Measurements from ENCODE around the gene PLXNA2.

Gene PLXNA2

DNA sequence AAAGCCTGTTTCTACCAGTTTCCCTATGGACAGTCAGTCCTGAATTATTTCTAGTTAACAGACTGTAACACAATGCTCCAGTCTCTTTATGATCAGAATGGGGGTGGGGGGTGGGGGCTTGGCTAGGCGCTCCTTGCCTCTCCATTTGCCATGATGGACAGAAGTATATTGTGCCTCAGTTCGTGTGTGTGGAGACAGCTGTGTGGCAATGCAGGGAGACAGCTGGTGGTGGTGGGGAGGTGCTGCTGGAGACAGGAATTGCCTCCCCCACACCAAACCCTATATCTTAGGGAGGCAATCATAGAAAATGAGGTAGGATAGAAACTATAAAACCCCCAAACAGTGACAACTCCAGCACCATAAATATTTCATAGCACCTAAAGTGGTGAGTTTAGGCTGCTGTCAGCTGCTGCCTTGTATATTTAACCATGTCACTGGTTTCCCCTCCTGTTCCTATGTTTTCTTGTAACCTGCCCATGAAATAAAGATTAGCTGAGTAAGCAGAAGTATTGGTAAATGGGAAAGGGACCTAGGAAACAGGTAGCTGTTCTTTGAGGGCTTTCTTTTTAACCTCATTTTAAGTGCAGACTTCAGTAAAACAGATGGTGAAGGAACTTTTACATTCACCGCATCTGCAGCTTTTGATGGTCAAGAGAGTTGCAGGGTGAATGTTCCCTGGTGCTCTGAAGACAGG, 3.4 kb downstream of the PLXNA2 start:
- no peak overlapping the region for H3K4me3 ChIP-seq (ENCODE audit: low read length)

DNA sequence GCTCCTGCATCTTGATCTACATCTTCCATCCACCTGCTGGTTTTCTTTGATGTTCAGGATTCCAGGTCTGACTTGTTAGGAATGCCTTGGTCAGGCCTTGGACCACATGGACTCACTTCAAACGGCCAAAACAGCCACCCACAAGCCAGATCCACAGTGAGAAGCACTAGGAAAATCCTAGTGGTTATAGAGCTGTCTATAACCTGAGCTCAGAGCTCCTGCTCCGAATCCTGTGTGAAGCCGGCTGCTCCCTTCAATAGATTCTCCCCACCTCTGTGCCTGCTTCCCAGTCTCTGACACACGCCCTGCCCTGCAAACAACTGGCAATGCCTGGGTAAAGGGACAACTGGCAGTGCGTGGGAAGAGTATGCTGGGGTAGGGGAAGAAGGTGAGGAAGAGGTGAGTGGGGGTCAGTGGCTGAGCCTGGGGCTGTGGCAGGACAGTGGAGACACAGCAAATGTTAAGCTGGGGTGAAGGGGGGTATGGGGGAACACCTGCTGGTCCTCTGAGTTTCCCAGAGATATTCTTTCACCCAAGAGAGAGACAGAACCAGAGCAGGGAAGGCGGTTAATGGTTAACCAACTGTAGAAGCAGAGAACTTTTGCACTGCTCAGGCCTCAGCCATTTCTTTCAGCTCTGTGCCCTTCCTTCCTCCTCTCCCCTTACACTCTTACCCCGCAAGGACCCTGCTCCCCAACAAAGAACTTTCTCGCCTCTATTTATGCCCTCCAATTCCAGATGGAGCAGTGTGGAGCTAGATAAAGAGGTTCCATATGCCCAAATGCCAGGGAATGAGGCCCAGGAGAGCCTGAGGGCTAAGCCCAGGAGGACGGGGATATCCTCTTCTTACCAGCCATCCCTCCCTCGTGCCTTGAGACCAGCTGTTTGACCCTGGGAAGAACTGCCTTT, 4.5 kb downstream of the PLXNA2 start:
- TF ChIP-seq ZNF274 (IDR thresholded peaks at IDR 0.05; ENCODE audit: low read depth, low read length): no peak
- no peak overlapping the region for H3K4me3 ChIP-seq (ENCODE audit: low read length)

More for the DNA sequence above, 3.4 kb downstream of the PLXNA2 start:
- TF ChIP-seq ZNF274 (IDR thresholded peaks at IDR 0.05; ENCODE audit: low read depth, low read length): no peak

DNA sequence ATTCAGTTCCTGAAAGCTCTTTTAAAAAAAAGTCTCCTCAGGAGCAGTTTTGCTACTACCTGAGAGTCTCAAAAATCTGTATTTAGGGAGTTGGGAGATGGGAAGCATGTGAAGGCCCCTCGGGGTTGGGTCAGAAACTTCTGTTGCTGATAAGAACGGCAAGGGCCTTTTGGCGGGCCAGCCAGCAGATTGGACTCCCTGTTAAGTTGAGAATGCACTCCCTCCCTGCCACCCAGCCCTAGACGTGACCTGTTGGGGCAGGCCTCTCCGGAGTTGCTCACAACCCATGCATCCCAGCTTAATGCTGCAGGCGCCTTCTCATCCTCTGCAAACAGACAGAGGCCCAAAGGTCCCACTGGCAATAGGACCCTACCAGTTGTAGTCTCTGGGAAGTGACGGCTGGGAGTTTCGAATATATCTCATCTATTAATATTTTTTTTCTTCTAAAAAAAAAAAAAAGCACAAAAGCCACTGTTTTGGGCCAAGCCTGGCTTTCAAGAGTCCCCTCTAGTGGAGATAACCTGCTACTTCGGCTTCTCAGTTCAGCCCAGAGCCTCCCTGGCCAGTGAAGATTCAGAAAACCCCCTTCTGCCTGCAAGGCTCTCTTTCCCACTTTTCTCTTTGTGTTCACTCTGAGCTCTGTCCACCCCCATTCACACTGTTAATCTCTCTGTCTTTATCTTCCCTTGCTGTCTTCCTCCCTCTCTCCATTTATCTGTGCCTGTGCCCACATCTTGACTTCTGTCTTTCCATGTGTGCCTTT, 5.3 kb downstream of the PLXNA2 start:
- no peak overlapping the region for H3K4me3 ChIP-seq (ENCODE audit: low read length)
- no peak for TF ChIP-seq ZNF274 (IDR thresholded peaks at IDR 0.05; ENCODE audit: low read depth, low read length)

DNA sequence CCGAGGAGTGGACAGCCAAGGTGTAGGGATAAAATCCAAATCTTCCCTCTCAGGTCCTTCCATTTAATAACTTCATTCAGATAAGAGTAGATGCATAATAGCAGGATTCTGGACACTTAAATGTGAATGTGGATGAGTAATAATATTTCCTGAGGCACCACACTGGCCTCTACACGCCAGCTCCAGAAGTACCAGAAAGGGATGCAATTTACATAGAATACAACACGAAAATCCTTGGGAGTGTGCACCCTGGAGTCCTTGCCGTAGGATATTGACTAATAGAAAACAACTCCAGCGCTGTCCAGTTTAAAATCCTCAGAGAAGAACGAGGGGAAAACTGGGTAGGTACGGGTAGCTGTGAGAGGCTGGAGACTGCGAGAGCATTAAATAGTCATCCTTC, 6.9 kb downstream of the PLXNA2 start:
- TF ChIP-seq ZNF274 (IDR thresholded peaks at IDR 0.05; ENCODE audit: low read depth, low read length): no peak

DNA sequence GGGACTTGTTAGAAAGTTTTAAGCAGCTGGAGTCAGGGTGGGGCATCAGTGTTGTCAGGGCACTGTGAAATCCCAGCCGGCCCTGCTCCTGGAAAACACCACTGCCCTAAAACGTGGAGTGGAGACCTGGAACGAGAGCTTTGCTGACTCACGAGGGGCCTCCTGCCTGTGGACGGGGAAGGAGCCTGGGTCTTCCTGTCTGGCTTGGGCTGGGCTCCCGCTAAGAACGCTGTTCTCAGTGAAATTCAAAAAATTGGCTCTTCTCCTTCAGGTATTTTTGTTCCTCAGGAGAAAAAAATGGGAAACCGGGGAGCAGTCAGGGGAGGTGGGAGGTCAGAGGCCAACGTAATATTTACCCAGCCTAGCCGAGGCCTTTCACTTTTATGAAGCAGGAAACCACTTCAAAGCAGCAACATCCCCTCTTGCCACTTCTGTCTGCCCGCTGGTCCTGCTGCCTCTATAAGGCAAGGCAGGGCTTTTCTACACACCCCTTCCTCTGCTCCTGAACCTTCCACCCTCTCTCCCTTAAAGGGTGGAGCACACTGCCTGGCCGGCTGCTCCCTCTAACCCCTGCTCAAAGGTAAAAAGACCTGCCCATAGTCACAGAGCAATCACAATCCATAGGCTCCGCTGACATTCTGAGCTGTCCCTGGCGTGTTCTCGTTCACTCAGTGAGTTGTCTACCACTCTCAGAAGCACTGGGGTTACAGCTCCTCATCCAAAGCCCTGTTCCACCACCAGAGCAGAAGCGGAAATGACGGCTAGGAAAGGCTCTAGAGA, 8.0 kb downstream of the PLXNA2 start:
- H3K4me3 ChIP-seq (ENCODE audit: low read length): no peak overlapping the region
- no peak for TF ChIP-seq ZNF274 (IDR thresholded peaks at IDR 0.05; ENCODE audit: low read depth, low read length)

More for the DNA sequence above, 6.9 kb downstream of the PLXNA2 start:
- H3K4me3 ChIP-seq (ENCODE audit: low read length): no peak overlapping the region

DNA sequence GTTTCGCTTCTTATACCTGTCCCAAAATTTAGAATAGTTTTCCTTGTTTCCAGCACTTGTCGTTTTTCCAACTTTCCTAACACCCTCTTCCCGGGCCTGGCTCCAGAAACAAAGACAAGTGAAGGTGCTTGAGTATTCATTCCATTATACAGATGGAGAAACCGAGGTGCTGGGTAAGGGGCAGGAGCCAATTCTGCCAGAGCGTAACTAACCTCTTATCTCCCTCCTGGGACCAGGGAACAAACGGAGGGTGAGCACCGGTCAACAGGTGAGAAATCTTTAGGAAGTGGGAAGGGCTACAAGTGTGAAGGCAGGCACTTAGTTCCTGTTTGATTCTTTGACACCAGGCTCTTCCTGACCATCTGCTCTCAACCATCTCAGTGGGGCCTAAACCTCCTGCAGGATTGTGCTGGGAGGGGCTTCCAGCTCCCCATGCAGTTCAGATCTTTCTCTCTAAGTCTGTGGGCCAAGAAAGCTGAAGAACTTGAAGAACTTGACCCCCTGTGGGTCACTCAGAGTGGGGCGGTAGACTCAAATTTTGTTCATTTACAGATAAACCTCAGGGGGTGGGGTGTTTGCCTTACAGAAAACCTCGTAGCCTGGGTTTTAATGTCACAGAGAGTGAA, 8.7 kb downstream of the PLXNA2 start:
- no peak overlapping the region for H3K4me3 ChIP-seq (ENCODE audit: low read length)
- TF ChIP-seq ZNF274 (IDR thresholded peaks at IDR 0.05; ENCODE audit: low read depth, low read length): no peak

DNA sequence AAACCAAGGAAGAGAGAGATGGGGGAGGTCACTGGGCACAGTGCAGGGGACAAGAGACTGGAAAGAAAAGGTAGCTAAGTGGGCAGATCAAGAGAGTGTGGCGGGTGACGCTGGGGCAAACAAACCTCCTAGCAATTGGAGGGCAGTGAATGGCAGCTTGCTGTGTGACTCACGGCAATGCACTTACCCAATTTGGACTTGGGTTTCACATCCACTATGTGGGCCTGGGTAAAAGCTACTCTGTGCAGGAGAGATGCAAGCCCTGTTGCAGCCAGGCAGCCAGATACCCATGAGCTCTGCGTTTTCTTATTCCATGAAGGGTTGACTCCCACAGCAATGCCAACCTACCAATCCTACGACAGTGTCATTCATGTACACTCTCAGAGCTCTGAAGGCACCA, 9.5 kb downstream of the PLXNA2 start:
- TF ChIP-seq ZNF274 (IDR thresholded peaks at IDR 0.05; ENCODE audit: low read depth, low read length): no peak
- H3K4me3 ChIP-seq (ENCODE audit: low read length): no peak overlapping the region

DNA sequence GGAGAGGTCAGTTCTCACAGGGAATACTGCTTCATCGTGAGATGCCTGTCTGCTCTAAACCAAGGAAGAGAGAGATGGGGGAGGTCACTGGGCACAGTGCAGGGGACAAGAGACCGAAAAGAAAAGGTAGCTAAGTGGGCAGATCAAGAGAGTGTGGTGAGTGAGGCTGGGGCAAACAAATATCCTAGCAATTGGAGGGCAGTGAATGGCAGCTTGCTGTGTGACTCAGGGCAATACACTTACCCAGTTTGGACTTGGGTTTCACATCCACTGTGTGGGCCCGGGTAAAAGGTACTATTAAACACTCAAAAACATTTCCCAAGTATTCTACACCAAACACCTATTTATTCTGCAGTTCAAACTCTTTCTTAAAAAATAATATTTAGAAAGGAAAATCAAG, 10.2 kb downstream of the PLXNA2 start:
- no peak for TF ChIP-seq ZNF274 (IDR thresholded peaks at IDR 0.05; ENCODE audit: low read depth, low read length)
- H3K4me3 ChIP-seq (ENCODE audit: low read length): no peak overlapping the region

DNA sequence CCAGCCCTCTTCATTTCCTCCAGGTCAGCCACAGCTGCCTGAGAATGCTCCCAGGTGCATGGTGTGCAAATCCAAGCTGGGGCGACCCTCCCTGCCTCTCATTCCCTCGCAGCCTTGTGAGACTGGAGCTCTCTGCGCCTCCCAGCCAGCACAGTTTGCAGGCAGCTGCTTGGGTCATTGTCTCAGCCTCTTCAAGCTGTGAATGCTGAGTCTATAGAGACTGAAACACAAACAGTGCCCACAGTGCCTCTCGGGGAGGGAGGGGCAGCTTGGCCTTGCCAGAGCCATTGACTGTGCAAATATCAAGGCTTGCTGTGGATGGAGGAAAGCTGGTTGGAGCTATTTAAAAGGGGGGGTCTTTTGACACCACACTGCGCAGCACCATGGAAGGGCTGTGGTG, 10.6 kb downstream of the PLXNA2 start:
- no peak for TF ChIP-seq ZNF274 (IDR thresholded peaks at IDR 0.05; ENCODE audit: low read depth, low read length)

DNA sequence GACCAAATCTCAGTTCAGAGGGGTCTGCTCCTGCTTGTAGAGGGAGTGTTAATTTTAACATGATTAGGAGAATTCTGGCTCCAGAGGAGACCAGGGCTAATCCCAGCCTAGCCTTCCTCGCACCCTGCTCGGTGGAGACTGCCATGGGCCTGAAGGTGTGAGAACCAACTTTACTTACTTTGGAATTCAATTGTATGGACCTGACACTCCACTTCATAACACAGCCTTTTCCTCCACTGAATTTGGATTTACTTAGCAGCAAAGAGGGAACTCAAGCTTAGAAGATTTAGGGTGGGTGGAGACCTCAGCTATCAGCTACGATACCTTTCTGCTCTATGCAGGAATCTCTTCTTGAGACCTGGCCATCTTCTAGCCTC, 11.5 kb downstream of the PLXNA2 start:
- no peak overlapping the region for H3K4me3 ChIP-seq (ENCODE audit: low read length)
- TF ChIP-seq ZNF274 (IDR thresholded peaks at IDR 0.05; ENCODE audit: low read depth, low read length): no peak

More for the DNA sequence above, 10.6 kb downstream of the PLXNA2 start:
- H3K4me3 ChIP-seq (ENCODE audit: low read length): no peak overlapping the region

DNA sequence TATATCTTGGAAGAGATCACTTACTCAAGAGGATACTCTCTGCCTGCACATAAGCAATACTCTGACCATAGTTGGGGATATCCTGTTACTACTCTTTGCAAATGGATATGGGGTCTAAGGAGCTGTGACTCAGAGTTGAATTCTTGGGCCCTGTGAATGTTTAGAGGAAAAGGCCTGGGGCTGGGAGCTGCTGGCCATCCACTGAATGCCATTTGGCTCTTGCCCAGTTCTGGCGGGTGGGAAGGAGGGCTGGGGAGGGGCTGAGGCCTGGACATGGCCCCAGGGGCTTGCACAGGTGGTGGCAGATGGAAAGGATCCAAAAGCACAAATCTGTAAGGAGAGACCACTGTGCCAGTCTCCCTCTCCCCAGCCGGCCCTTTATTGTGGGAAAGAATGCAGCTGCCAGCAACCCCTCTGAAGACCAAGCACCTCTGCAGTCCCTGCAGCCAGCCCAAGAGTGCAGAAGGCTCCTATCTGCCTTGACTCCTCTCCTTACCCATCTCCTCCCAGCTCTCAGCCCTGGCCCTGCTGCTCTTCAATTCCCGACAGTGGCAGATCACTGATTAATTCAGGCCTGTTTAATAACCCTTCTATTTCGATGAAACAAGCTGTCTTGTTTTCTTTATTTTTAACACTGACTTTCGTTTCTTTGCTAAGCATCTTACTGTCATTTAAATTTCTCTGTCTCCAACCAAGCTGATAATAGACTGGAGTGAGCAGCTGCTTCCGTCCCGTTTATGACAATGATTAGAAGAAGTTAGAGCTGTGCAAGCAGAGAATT, 12.1 kb downstream of the PLXNA2 start:
- TF ChIP-seq ZNF274 (IDR thresholded peaks at IDR 0.05; ENCODE audit: low read depth, low read length): no peak
- no peak overlapping the region for H3K4me3 ChIP-seq (ENCODE audit: low read length)

DNA sequence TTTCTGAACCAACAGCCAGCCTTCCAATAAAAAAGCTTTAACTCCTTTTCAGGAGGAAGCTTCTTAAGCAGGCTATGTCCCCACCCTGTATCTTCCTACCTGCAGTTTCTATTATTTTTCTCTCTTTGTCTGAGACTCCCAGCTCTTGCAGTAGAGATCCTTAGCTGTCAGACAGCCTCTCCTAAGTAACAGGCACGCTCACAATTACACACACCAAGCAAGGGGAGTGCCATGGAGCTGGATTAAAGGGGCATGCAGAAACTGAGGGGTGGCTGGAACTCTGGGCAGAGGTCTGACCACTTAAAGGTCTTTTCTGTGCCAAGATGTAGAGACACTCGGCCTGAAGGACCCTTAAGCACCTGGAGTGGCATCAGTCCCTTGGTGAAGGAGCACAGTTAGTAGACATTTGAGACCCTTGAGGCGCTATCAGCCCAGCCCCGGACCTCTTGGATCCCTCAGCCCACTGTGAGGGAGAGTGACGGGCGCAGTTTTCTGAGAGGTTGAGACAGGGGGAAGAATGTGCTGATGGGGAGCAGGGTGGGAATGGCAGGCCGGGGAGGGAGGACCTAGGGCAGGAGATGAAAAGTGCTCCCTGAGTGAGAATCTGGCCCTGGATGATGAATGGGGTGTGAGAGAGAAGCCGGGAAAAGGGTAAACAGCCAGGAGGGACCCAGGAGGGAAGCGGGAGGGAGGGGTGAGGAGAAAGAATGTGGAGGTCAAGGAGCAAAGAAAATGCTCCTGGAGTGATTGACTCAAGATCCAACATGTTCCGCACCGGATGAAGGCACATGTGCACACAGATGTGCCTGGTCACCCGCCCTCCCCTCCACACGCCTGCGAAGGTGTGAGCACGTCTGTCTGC, 13.3 kb downstream of the PLXNA2 start:
- TF ChIP-seq ZNF274 (IDR thresholded peaks at IDR 0.05; ENCODE audit: low read depth, low read length): no peak
- H3K4me3 ChIP-seq (ENCODE audit: low read length): no peak overlapping the region

Measured in GM08714 (cell line).